MG63 (cell line): ENCODE measurements around the gene ZNF121. TPM values are rescaled to one million over a fixed set of nuclear protein-coding genes. Genes with fewer than 3 reads are reported as not detected.
"Not testable (repeated sequence)": the region's sequence is repeated elsewhere in the genome, so short reads cannot be mapped to it uniquely, and the experiment has no call there.

Source experiments
- DNase-seq: peaks from one replicate; pipeline ENCODE4 v3.0.0-alpha.2; 2020
- H3K27me3 ChIP-seq: fragments of 250-450 bp; sonication (Bioruptor Pico); 2 replicates; pipeline ENCODE4 v1.5.1; 2020; ENCODE audit warnings: mild to moderate bottlenecking, moderate library complexity
- H3K36me3 ChIP-seq: fragments of 250-450 bp; sonication (Bioruptor Pico); 2 replicates; pipeline ENCODE4 v1.5.1; 2020; ENCODE audit warnings: mild to moderate bottlenecking, moderate library complexity
- H3K4me3 ChIP-seq: fragments of 250-450 bp; sonication (Bioruptor Pico); 2 replicates; pipeline ENCODE4 v1.5.1; 2020; ENCODE audit warnings: mild to moderate bottlenecking, moderate library complexity
- H3K9me3 ChIP-seq: fragments of 250-450 bp; sonication (Bioruptor Pico); 2 replicates; pipeline ENCODE4 v1.5.1; 2020; ENCODE audit warnings: mild to moderate bottlenecking, moderate library complexity
- total RNA-seq: library from RNA; depleted of rRNA; stranded (reverse); fragments of >200 nt; shearing (Covaris generic); gene quantifications from 2 replicates; pipeline ENCODE4 v1.2.3, GENCODE V29; 2014; ENCODE audit warnings: low replicate concordance; rRNA removed

ZNF121 gene
- total RNA-seq, result 37.6 and 64.8 TPM in 2 replicates

DNA sequence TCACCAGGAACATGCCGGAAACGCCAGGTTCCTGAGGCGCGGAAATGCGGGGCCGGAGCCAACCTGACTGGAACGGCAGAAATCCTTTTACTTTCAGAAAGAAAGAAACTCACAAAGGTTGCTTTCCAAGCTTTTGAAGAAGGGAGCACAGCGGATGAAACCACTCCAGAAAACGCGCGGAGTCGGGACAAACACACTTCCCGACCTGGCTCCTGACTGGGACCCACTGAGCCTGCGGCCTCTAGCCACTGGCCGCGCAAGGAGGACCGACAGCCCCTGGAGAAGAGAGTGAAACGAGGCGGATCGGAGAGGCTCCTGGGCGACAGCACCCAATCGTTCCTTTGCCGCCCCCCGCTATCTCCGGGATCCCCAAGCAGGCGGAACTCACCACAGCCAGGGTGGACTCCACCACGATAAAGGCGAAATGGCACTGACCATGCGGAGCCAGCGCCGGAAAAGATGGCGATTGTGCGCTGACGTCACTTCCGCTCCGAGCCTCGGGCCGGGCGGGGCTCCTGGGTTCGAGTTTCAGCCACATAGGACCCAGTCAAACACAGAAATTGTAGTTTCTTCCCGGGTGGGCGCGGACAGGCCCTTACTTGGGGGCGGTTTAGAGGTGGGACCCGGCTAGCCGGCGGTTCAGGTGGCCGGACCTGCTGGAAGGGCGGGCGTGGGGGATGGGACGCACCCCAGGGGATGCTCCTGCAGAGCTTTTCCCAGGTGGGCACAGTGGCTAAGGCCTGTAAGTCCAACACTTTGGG is at the start of gene ZNF121:
Gene ZNF121 (minus strand): TSS at position 432 of the 761 bp plus-strand sequence. CDS start 16,407 bp downstream, outside the sequence.
- Histone ChIP-seq H3K9me3 (peaks cover 40% of the 10 kb centered on the region), H3K36me3 (peaks cover 42% of the 10 kb centered on the region)
- DNase-seq, result peak; percentile 91

DNA sequence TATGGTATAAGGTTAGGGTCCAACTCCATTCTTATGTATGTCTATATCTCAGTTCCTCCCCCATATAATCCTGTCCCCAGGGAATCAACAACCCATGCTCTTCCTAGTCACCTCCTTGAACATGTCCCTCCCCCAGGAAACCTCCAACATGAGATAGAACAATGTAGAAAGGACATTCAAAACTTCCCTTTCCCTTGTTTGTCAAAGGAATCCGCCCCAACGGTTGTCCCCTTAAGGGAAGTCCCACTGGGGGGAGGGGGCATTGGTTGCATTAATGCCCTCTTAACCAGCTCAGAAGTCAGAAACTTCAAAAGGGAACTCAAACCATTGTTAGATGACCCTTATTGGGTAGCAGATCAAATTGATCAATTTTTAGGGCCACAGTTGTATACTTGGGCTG is 43.6 kb upstream of the ZNF121 start:
- H3K36me3 ChIP-seq, result no peaks in the 10 kb centered on the region
- no peaks in the 10 kb centered on the region for H3K27me3 ChIP-seq
- no peaks in the 10 kb centered on the region for H3K9me3 ChIP-seq
- no peak for DNase-seq
- H3K4me3 ChIP-seq, result no peak overlapping the region

More for the DNA sequence above, at the start of gene ZNF121:
- Histone ChIP-seq H3K27me3 (no peaks in the 10 kb centered on the region), H3K4me3 (peak within 1 kb of the TSS; percentile 83)

DNA sequence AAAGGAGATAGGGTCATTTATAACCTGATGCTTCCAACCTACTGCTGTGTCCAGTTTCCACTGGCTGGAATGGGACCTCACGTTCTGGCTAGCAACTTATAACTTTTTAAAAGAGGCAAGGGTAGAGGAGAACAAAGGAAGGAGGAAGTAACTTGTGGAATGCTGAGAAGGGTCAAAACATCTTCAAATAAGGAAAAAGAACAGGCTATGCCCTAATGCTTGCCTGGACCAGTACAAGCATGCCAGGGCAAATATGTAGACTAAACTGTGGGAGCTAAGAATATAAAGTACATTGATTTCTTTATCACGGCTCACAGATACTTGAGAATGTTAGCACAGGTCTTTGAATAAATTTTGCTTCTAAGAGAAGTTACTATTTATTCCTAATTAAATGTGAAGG is 38.2 kb upstream of the ZNF121 start:
- Histone ChIP-seq H3K4me3 (no peak overlapping the region), H3K36me3 (peaks cover 18% of the 10 kb centered on the region), H3K9me3 (peaks cover 10% of the 10 kb centered on the region), H3K27me3 (no peaks in the 10 kb centered on the region)
- no peak for DNase-seq

DNA sequence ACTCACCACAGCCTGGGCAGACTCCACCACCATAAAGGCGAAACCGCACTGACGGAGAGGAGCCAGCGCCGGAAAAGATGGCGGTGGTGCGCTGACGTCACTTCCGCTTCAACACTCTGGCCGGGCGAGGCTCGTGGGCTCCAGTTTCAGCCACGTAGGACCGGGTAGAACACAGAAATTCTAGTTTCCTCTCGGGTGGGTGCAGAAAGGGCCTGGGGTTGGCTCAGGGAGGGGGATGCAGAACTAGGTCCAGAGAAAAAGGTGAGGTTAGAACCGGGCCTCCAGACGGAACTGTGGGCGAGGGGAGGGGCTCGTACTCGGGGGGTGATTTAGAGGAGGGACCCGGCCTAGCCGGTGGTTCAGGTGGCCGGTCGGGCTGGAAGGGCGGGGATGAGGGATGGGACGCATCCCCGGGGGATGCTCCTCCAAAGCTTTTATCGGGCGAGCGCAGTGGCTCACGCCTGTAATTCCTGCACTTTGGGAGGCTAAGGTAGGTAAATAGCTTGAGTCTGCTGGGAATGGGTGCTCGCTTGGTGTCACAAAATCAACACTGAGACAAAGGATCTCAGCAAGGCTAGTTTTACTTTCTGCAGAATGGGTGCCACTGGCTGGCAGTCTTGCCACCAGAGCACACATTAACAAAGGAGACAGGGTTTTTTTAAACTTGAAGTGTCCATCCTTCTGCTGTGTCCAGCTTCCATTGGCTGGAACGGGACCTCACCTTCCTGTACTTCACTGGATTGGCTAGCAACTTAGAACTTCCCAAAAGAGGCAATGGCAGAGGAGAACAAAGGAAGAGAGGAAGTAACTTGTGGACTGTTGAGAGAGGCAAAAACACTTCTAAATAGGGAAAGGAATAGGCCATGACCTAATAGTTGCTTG is 37.1 kb upstream of the ZNF121 start, which contains the start of gene ZNF561:
Gene ZNF561 (minus strand): TSS at position 77 of the 882 bp plus-strand sequence. CDS start 1,776 bp downstream, outside the sequence.
- peak; percentile 78 for DNase-seq
- H3K27me3 ChIP-seq, result no peaks in the 10 kb centered on the region
- H3K36me3 ChIP-seq, result peaks cover 24% of the 10 kb centered on the region
- H3K4me3 ChIP-seq, result peak within 1 kb of the TSS; percentile 64
- H3K9me3 ChIP-seq, result peaks cover 10% of the 10 kb centered on the region

DNA sequence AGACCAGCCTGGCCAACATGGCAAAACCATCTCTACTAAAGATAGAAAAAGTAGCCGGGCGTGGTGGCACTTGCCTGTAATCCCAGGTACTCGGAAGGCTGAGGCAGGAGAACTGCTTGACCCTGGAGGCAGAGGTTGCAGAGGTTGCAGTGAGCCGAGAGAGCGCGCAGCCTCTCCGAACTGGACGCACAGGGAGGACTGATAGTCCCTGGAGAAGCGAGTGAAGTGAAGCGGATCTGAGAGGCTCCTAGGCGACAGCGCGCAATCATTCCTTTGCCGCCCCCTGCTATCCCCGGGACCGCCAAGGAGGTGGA is 36.5 kb upstream of the ZNF121 start:
- H3K9me3 ChIP-seq, result peaks cover 12% of the 10 kb centered on the region
- peak overlapping the region; percentile 64 for H3K4me3 ChIP-seq
- no peak for DNase-seq
- H3K36me3 ChIP-seq, result peaks cover 26% of the 10 kb centered on the region
- H3K27me3 ChIP-seq, result no peaks in the 10 kb centered on the region

DNA sequence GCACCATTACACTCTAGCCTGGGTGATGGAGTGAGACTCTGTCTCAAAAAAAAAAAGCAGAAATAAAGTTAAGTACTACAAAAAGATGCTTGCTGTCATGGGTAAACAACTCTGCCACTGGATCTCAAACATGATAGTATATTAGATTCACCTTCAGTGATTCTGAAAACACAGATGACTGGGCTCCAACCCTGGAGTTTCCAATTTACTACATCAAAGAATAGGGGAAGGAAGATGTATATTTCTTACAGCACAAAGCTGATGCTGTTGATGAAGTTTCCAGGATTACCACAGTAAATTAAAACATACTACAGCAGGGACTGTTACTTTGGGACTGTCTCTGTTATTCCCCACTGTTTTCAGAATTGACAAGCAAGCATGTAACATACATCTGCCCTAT is 31.5 kb upstream of the ZNF121 start:
- H3K36me3 ChIP-seq, result peaks cover 67% of the 10 kb centered on the region

DNA sequence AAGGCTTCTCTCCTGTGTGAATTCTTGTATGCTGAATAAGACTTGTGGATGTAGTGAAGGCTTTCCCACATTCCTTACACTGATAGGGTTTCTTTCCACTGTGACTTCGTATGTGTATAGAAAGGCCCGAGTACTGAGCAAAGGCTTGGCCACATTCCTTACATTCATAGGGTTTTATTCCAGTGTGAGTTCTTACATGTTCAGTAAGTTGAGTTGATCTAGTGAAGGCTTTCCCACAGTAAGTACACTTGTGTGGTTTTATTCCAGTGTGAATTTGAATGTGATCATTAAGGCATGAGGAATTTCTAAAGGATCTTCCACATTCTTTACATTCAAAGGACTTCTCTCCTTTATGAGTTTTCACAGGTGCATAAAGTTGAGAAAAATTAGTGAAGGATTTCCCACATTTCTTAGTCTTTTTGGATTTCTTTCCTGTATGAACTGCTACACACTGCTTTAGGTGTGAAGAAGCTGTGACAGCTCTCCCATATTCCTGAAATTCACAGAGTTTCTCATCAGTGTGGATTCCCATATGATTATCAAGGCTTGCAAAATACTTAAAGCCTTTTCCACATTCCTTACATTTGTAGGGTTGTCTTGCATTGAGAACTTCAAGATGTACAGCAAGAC is 26.3 kb upstream of the ZNF121 start:
- DNase-seq, result no peak

More for the DNA sequence above, 31.5 kb upstream of the ZNF121 start:
- peaks cover 29% of the 10 kb centered on the region for H3K9me3 ChIP-seq
- no peak overlapping the region for H3K4me3 ChIP-seq
- H3K27me3 ChIP-seq, result no peaks in the 10 kb centered on the region
- no peak for DNase-seq

DNA sequence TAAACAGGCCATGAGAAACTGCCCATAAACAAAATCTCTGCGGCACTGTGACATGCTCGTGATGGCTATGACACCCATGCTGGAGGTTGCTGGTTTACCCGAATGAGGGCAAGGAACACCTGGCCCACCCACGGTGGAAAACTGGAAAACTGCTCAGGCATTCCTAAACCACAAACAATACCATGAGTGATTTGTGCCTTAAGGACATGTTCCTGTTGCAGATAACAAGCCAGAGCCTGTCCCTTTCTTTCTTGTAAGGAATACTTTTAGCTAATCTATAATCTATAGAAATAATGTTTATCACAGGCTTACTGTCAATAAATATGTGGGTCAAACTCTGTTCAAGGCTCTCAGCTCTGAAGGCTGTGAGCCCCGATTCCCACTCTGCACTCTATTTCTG is 24.6 kb upstream of the ZNF121 start:
- no peak for DNase-seq
- Histone ChIP-seq H3K9me3 (peaks cover 53% of the 10 kb centered on the region), H3K36me3 (peaks cover 54% of the 10 kb centered on the region)

More for the DNA sequence above, 26.3 kb upstream of the ZNF121 start:
- H3K4me3 ChIP-seq, result no peak overlapping the region
- H3K9me3 ChIP-seq, result peaks cover 55% of the 10 kb centered on the region
- no peaks in the 10 kb centered on the region for H3K27me3 ChIP-seq
- peaks cover 62% of the 10 kb centered on the region for H3K36me3 ChIP-seq

DNA sequence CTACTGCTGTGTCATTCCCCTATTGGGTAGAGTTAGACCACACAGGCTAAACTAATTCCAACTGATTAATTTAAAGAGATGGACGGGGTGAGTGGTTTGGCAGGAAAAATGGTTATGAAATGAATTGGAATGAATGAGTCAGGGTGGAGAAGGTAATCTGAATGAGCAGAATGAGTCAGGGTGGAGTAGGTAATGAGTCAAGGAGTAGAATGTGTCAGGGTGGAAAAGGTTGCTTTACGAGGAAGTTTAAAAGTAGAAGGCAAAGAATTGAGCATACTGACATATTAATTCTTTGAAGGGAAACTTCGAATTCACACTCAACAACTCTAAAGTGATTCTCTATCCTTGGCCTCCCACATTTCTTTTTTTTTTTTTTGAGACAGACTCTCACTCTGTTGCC is 12.7 kb upstream of the ZNF121 start:
- Histone ChIP-seq H3K27me3 (no peaks in the 10 kb centered on the region), H3K36me3 (no peaks in the 10 kb centered on the region), H3K4me3 (no peak overlapping the region), H3K9me3 (peaks cover 27% of the 10 kb centered on the region)
- DNase-seq, result peak; percentile 42

More for the DNA sequence above, 24.6 kb upstream of the ZNF121 start:
- no peak overlapping the region for H3K4me3 ChIP-seq
- H3K27me3 ChIP-seq, result no peaks in the 10 kb centered on the region

DNA sequence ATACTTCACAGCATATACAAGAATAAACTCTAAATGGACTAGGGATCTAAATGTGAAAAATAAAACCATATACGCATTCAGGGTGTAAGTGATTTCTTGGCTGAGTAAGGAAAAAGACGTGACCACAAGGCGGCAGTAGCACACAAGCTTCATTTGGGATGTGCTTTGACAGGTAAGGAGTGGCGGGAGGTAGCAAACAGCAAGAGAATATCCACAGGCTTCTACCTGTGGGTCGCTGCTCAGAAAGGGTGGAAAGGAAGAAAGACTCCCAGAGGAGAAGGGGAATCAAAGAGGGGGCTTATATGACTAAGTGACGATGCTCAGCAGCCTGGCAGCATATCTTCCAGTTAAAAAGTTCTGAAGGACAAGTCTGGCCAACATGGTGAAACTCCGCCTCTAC is 2.5 kb upstream of the ZNF121 start:
- Histone ChIP-seq H3K9me3 (peaks cover 17% of the 10 kb centered on the region), H3K27me3 (no peaks in the 10 kb centered on the region; the same call in 1 of the 2 replicates), H3K36me3 (peaks cover 17% of the 10 kb centered on the region), H3K4me3 (no peak overlapping the region)
- DNase-seq, result peak; percentile 56

DNA sequence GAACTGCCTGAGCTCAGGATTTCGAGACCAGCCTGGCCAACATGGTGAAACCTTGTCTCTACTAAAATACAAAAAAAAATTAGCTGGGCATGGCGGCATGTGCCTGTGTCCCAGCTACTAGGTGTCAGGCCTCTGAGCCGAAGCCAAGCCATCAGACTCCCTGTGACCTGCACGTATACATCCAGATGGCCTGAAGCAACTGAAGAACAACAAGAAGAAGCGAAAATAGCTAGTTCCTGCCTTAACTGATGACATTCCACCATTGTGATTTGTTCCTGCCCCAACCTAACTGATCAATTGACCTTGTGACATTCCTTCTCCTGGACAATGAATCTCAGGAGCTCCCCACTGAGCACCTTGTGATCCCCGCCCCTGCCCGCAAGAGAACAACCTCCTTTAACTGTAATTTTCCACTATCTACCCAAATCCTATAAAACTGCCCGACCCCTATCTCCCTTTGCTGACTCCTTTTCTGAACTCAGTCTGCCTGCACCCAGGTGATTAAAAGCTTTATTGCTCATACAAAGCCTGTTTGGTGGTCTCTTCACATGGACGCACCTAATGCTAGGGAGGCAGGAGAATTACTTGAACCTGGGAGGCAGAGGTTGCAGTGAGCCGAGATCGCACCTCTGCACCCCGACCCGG is 2.1 kb downstream of the ZNF121 start:
- DNase-seq, H3K4me3 ChIP-seq, H3K27me3 ChIP-seq: not testable (repeated sequence)
- Histone ChIP-seq H3K36me3 (peaks cover 61% of the 10 kb centered on the region), H3K9me3 (peaks cover 55% of the 10 kb centered on the region)

DNA sequence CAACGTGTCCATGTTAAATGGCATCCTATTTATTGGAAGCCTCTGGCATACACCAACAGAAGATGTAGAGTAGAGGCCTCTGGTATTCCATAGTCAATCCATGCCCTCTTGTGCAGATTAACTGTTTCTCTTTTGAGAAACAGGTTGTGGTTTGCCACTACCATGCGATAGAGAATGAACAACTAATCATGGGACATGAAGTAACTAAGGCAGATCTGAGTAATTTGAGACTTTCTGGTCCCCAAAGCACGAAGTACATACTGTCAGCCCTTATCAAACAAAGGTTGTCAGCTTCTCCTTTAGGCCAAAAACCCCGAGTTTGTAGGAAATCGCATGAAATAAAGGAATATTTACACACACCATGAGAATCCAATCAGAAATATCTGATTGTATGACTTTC is 3.6 kb downstream of the ZNF121 start:
- Histone ChIP-seq H3K27me3 (no peaks in the 10 kb centered on the region), H3K4me3 (no peak overlapping the region), H3K36me3 (peaks cover 75% of the 10 kb centered on the region), H3K9me3 (peaks cover 70% of the 10 kb centered on the region)
- DNase-seq, result no peak

DNA sequence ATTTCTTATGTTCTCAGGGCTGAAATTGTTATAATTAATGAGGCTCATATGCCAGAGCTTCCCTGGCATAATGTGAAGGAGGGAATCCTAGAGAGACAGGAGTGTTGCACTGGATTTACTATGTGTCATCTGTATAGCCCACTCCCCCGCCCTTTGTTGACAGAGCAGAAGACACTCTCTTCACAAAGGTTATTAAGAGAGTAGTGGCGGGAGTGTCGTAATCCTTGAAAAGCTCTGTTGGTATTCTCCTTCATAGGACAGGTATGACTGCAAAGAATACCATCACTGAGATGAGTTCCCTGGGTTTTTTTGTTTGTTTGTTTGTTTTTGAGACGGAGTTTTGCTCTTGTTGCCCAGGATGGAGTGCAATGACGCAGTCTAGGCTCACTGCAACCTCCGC is 14.0 kb downstream of the ZNF121 start:
- no peaks in the 10 kb centered on the region for H3K27me3 ChIP-seq
- H3K4me3 ChIP-seq, result no peak overlapping the region
- peaks cover 96% of the 10 kb centered on the region for H3K9me3 ChIP-seq
- DNase-seq, result no peak
- peaks cover 98% of the 10 kb centered on the region for H3K36me3 ChIP-seq

DNA sequence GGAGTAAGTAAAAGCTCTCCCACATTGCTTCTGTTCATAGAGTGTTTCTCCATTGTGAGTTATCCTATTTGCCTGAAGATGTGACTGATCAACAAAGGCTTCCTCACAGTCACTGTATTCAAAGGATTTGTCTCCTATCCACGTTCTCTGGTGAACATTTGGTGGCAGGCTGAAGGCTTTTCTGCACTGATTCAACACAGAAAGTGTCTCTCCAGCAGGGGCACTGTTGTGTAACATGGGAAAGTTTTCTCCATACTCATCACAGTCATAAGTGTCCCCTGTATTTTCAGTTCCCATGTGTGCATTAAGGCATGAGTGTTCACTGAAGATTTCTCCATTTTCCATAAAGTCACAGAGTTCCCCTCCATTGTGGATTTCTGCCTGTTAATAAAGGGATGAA is 17.6 kb downstream of the ZNF121 start:
- H3K4me3 ChIP-seq, result no peak overlapping the region
- peaks cover 100% of the 10 kb centered on the region for H3K36me3 ChIP-seq
- no peaks in the 10 kb centered on the region for H3K27me3 ChIP-seq
- H3K9me3 ChIP-seq, result peaks cover 93% of the 10 kb centered on the region
- DNase-seq, result no peak

DNA sequence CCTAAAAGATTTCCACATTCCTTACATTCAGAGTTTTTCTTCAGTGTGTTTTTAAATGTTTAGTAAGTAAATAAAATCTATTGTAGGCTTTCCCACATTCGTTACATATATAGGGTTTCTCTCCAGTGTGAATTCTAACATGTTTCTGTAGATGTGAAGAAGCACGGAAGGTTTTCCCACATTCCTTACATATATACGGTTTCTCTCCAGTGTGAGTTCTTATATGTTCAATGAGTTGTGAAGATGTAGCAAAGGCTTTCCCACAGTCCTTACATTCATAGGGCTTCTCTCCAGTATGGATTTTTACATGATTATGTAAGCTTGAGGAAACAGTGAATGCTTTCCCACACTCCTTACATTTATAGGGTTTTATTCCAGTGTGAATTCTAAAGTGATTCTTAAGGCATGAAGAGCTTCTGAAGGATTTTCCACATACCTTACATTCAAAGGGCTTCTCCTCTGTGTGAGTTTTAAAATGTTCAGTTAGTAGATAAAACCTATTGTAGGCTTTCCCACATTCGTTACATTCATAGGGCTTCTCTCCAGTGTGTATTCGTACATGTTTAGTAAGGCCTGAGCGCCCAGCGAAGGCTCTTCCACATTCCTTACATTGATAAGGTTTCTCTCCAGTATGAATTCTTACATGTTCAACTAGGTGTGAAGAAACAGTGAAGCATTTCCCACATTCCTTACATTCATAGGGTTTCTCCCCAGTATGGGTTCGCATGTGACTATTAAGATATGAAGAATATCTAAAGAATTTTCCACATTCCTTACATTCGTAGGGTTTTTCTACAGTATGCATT is 18.2 kb downstream of the ZNF121 start:
- Histone ChIP-seq H3K36me3 (peaks cover 100% of the 10 kb centered on the region), H3K27me3 (no peaks in the 10 kb centered on the region), H3K4me3 (no peak overlapping the region), H3K9me3 (peaks cover 91% of the 10 kb centered on the region)
- no peak for DNase-seq
